ENCODE results near the gene TSN. TPM values are rescaled to one million over a fixed set of nuclear protein-coding genes. Genes with fewer than 3 reads are reported as not detected.
A peak's percentile ranks its signal among the peaks of the same experiment; 100 is the strongest.

The TSN gene
- total and polyA plus RNA-seq, 10 donors = 18.2 to 48.3 (median 40.1) TPM

- H3K27ac ChIP-seq = no peak overlapping the region
- no peaks in the 10 kb centered on the region for H3K36me3 ChIP-seq
- WGBS, 5 donors = 83 to 96% (median 85%) methylated on average over 3 of the region's 3 CpGs
- intact Hi-C loops (cut with DNase I; ENCODE audit: low total_unique reads) = no loop called here
- no peaks in the 10 kb centered on the region for H3K9me3 ChIP-seq
- DNase-seq = no peak
- H3K27me3 ChIP-seq (replicated peaks in 1 of 7) = no peaks in the 10 kb centered on the region
- H3K4me1 ChIP-seq = peaks cover 0 to 23% (median 14%) of the 10 kb centered on the region in 6 donors
- TF ChIP-seq POLR2A (IDR thresholded peaks at IDR 0.05) (no peak), POLR2AphosphoS5 (IDR thresholded peaks at IDR 0.05) (no peak)
- TF ChIP-seq, protein P1, sequence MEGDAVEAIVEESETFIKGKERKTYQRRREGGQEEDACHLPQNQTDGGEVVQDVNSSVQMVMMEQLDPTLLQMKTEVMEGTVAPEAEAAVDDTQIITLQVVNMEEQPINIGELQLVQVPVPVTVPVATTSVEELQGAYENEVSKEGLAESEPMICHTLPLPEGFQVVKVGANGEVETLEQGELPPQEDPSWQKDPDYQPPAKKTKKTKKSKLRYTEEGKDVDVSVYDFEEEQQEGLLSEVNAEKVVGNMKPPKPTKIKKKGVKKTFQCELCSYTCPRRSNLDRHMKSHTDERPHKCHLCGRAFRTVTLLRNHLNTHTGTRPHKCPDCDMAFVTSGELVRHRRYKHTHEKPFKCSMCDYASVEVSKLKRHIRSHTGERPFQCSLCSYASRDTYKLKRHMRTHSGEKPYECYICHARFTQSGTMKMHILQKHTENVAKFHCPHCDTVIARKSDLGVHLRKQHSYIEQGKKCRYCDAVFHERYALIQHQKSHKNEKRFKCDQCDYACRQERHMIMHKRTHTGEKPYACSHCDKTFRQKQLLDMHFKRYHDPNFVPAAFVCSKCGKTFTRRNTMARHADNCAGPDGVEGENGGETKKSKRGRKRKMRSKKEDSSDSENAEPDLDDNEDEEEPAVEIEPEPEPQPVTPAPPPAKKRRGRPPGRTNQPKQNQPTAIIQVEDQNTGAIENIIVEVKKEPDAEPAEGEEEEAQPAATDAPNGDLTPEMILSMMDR (IDR thresholded peaks at IDR 0.05 in 8 of 11, conservative IDR thresholded peaks at IDR 0.05 in 3 of 11) = no peak
- no peak overlapping the region for H3K4me3 ChIP-seq
These were observed 14.0 kb upstream of the TSN start for GRCh38 chr2:121741450-121741849.

GRCh38 chr2:121746071-121746578 lies 9.3 kb upstream of the TSN start:
- Histone ChIP-seq H3K27me3 (replicated peaks in 1 of 7) (no peaks in the 10 kb centered on the region), H3K9me3 (no peaks in the 10 kb centered on the region), H3K4me3 (no peak overlapping the region), H3K36me3 (no peaks in the 10 kb centered on the region), H3K27ac (no peak overlapping the region), H3K4me1 (no peaks in the 10 kb centered on the region)
- WGBS, 5 donors = 76 to 86% (median 82%) methylated on average over 6 of the region's 6 CpGs
- TF ChIP-seq POLR2AphosphoS5 (IDR thresholded peaks at IDR 0.05) (no peak), POLR2A (IDR thresholded peaks at IDR 0.05) (no peak)
- TF ChIP-seq, protein P1 (IDR thresholded peaks at IDR 0.05 in 8 of 11, conservative IDR thresholded peaks at IDR 0.05 in 3 of 11) = no peak
- no peak for DNase-seq
- intact Hi-C loops (cut with DNase I; ENCODE audit: low total_unique reads) = no loop called here

- Histone ChIP-seq H3K27ac (no peak overlapping the region), H3K27me3 (replicated peaks in 1 of 7) (no peaks in the 10 kb centered on the region), H3K9me3 (no peaks in the 10 kb centered on the region), H3K4me3 (no peak overlapping the region), H3K36me3 (no peaks in the 10 kb centered on the region), H3K4me1 (no peaks in the 10 kb centered on the region)
- WGBS, 5 donors = 64 to 86% (median 77%) methylated on average over 4 of the region's 4 CpGs
- TF ChIP-seq, protein P1 (IDR thresholded peaks at IDR 0.05 in 8 of 11, conservative IDR thresholded peaks at IDR 0.05 in 3 of 11) = no peak
- TF ChIP-seq POLR2A (IDR thresholded peaks at IDR 0.05) (no peak), POLR2AphosphoS5 (IDR thresholded peaks at IDR 0.05) (no peak)
- intact Hi-C loops (cut with DNase I; ENCODE audit: low total_unique reads) = no loop called here
- no peak for DNase-seq
These were observed 7.2 kb upstream of the TSN start for GRCh38 chr2:121748202-121748601.

DNA sequence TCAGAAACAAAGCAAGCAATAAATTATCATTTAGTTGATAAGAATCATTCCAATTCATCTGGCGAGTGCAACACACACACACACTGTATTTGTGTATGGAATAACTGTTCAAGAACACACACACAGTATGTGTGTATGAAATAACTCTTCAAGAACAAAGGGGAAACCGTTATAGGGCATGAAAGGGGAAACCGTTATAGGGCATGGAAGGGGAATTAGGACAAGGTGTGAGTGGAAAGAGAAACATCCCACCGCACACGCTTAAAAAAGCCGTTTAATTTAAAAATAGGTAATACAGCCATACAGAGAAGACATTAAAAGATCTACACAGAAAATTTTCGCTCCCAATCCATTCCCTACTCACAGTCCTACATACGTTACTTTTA lies 607 bp upstream of the TSN start:
- WGBS, 5 donors = 0 to 3% (median 1%) methylated on average over 8 of the region's 8 CpGs
- intact Hi-C loops (cut with DNase I; ENCODE audit: low total_unique reads) = no loop called here
- no peak for DNase-seq
- H3K9me3 ChIP-seq = no peaks in the 10 kb centered on the region
- TF ChIP-seq, protein P1 (IDR thresholded peaks at IDR 0.05 in 8 of 11, conservative IDR thresholded peaks at IDR 0.05 in 3 of 11) = no peak
- TF ChIP-seq POLR2A (IDR thresholded peaks at IDR 0.05) (no peak), POLR2AphosphoS5 (IDR thresholded peaks at IDR 0.05) (no peak)
- H3K4me1 ChIP-seq = peaks cover 24 to 53% (median 39%) of the 10 kb centered on the region in 6 donors
- H3K4me3 ChIP-seq = peak overlapping the region; percentile 77 to 100 (median 98)
- no peaks in the 10 kb centered on the region for H3K27me3 ChIP-seq (replicated peaks in 1 of 7)
- peaks cover 0 to 28% (median 16%) of the 10 kb centered on the region in 6 donors for H3K36me3 ChIP-seq
- H3K27ac ChIP-seq = peak overlapping the region in 7 of 8 donors; percentile 43 to 90 (median 84)

Measured in spleen (tissue), 11 donors.